ENCODE measurements around the gene THEMIS.
"Not testable (repeated sequence)": the region's sequence is repeated elsewhere in the genome, so short reads cannot be mapped to it uniquely, and the experiment has no call there.

THEMIS gene

GRCh38 chr6:127784468-127784867, 116.4 kb downstream of the THEMIS start:
- no CpG with 5 or more reads among the region's 1 CpG for WGBS (ENCODE audit: extremely low coverage, insufficient coverage, low lambda C conversion rate)
- H3K4me2 ChIP-seq (ENCODE audit: low read length) = no peak overlapping the region
- no peak overlapping the region for H3K9ac ChIP-seq (ENCODE audit: low read length)
- H3K18ac ChIP-seq (ENCODE audit: low read length) = no peak overlapping the region
- no peaks in the 10 kb centered on the region for H3K79me2 ChIP-seq (ENCODE audit: control insufficient read depth, insufficient read depth, low read length)
- H3K27ac ChIP-seq (ENCODE audit: low read depth, low read length) = no peak overlapping the region
- no peak overlapping the region for H4K5ac ChIP-seq (ENCODE audit: low read length)
- H2BK5ac ChIP-seq (ENCODE audit: low read length) = no peak overlapping the region
- no peaks in the 10 kb centered on the region for H3K27me3 ChIP-seq (ENCODE audit: insufficient read depth, low read length, poor library complexity)
- H3K4me1 ChIP-seq (ENCODE audit: control insufficient read depth, low read depth, low read length) = no peaks in the 10 kb centered on the region
- no peak overlapping the region for H2BK15ac ChIP-seq (replicated peaks; ENCODE audit: low read depth)
- no peak overlapping the region for H2BK120ac ChIP-seq (ENCODE audit: low read depth, low read length)
- H3K36me3 ChIP-seq (ENCODE audit: control insufficient read depth, insufficient read depth, low read length) = no peaks in the 10 kb centered on the region
- H4K8ac ChIP-seq (ENCODE audit: low read depth, low read length) = no peak overlapping the region
- no peak overlapping the region for H3K56ac ChIP-seq (ENCODE audit: low read length)
- H2AK5ac ChIP-seq (ENCODE audit: low read length) = no peak overlapping the region
- DNase-seq = no peak
- H3K4me3 ChIP-seq (ENCODE audit: low read length) = no peak overlapping the region
- no peak overlapping the region for H3K23ac ChIP-seq (ENCODE audit: low read length)
- no peaks in the 10 kb centered on the region for H3K79me1 ChIP-seq (ENCODE audit: low read length)
- H3K4ac ChIP-seq (ENCODE audit: low read depth, low read length) = no peak overlapping the region

GRCh38 chr6:127781636-127782272, 119.1 kb downstream of the THEMIS start:
- H4K8ac ChIP-seq (ENCODE audit: low read depth, low read length); H2AK5ac ChIP-seq (ENCODE audit: low read length); H3K4me1 ChIP-seq (ENCODE audit: control insufficient read depth, low read depth, low read length); H3K4me3 ChIP-seq (ENCODE audit: low read length); H3K27ac ChIP-seq (ENCODE audit: low read depth, low read length); H3K36me3 ChIP-seq (ENCODE audit: control insufficient read depth, insufficient read depth, low read length); DNase-seq; H3K18ac ChIP-seq (ENCODE audit: low read length); H3K9ac ChIP-seq (ENCODE audit: low read length); H3K23ac ChIP-seq (ENCODE audit: low read length); H2BK15ac ChIP-seq (replicated peaks; ENCODE audit: low read depth); H2BK120ac ChIP-seq (ENCODE audit: low read depth, low read length); H3K79me2 ChIP-seq (ENCODE audit: control insufficient read depth, insufficient read depth, low read length); H3K27me3 ChIP-seq (ENCODE audit: insufficient read depth, low read length, poor library complexity); H3K4ac ChIP-seq (ENCODE audit: low read depth, low read length); H3K79me1 ChIP-seq (ENCODE audit: low read length); H2BK5ac ChIP-seq (ENCODE audit: low read length); H3K56ac ChIP-seq (ENCODE audit: low read length); H3K4me2 ChIP-seq (ENCODE audit: low read length); H4K5ac ChIP-seq (ENCODE audit: low read length): not testable (repeated sequence)
- WGBS (ENCODE audit: extremely low coverage, insufficient coverage, low lambda C conversion rate) = no CpG with 5 or more reads among the region's 4 CpGs

GRCh38 chr6:127776320-127776719, 124.5 kb downstream of the THEMIS start:
- H3K9ac ChIP-seq (ENCODE audit: low read length) = no peak overlapping the region
- H3K79me1 ChIP-seq (ENCODE audit: low read length) = no peaks in the 10 kb centered on the region
- H3K79me2 ChIP-seq (ENCODE audit: control insufficient read depth, insufficient read depth, low read length) = no peaks in the 10 kb centered on the region
- H3K27ac ChIP-seq (ENCODE audit: low read depth, low read length) = no peak overlapping the region
- no peaks in the 10 kb centered on the region for H3K4me1 ChIP-seq (ENCODE audit: control insufficient read depth, low read depth, low read length)
- no peak overlapping the region for H3K4me2 ChIP-seq (ENCODE audit: low read length)
- no peaks in the 10 kb centered on the region for H3K27me3 ChIP-seq (ENCODE audit: insufficient read depth, low read length, poor library complexity)
- H3K4me3 ChIP-seq (ENCODE audit: low read length) = no peak overlapping the region
- peak overlapping the region; percentile 16 for H3K4ac ChIP-seq (ENCODE audit: low read depth, low read length)
- no peak overlapping the region for H3K56ac ChIP-seq (ENCODE audit: low read length)
- H3K18ac ChIP-seq (ENCODE audit: low read length) = no peak overlapping the region
- H2AK5ac ChIP-seq (ENCODE audit: low read length) = no peak overlapping the region
- no peak overlapping the region for H4K8ac ChIP-seq (ENCODE audit: low read depth, low read length)
- no peak overlapping the region for H3K23ac ChIP-seq (ENCODE audit: low read length)
- H2BK120ac ChIP-seq (ENCODE audit: low read depth, low read length) = no peak overlapping the region
- H2BK5ac ChIP-seq (ENCODE audit: low read length) = no peak overlapping the region
- H4K5ac ChIP-seq (ENCODE audit: low read length) = no peak overlapping the region
- DNase-seq = no peak
- no peaks in the 10 kb centered on the region for H3K36me3 ChIP-seq (ENCODE audit: control insufficient read depth, insufficient read depth, low read length)
- no peak overlapping the region for H2BK15ac ChIP-seq (replicated peaks; ENCODE audit: low read depth)
- WGBS (ENCODE audit: extremely low coverage, insufficient coverage, low lambda C conversion rate) = no CpG with 5 or more reads among the region's 2 CpGs

GRCh38 chr6:127775371-127775770, 125.5 kb downstream of the THEMIS start:
- Histone ChIP-seq H3K9ac (ENCODE audit: low read length) (no peak overlapping the region), H3K23ac (ENCODE audit: low read length) (no peak overlapping the region), H3K4me1 (ENCODE audit: control insufficient read depth, low read depth, low read length) (no peaks in the 10 kb centered on the region), H2BK5ac (ENCODE audit: low read length) (no peak overlapping the region), H3K56ac (ENCODE audit: low read length) (no peak overlapping the region), H3K27me3 (ENCODE audit: insufficient read depth, low read length, poor library complexity) (no peaks in the 10 kb centered on the region), H4K5ac (ENCODE audit: low read length) (no peak overlapping the region), H3K18ac (ENCODE audit: low read length) (no peak overlapping the region), H4K8ac (ENCODE audit: low read depth, low read length) (no peak overlapping the region), H3K79me1 (ENCODE audit: low read length) (no peaks in the 10 kb centered on the region), H3K79me2 (ENCODE audit: control insufficient read depth, insufficient read depth, low read length) (no peaks in the 10 kb centered on the region), H3K36me3 (ENCODE audit: control insufficient read depth, insufficient read depth, low read length) (no peaks in the 10 kb centered on the region), H2BK120ac (ENCODE audit: low read depth, low read length) (no peak overlapping the region), H2BK15ac (replicated peaks; ENCODE audit: low read depth) (no peak overlapping the region), H3K4ac (ENCODE audit: low read depth, low read length) (no peak overlapping the region), H3K4me2 (ENCODE audit: low read length) (no peak overlapping the region), H3K4me3 (ENCODE audit: low read length) (no peak overlapping the region), H3K27ac (ENCODE audit: low read depth, low read length) (no peak overlapping the region), H2AK5ac (ENCODE audit: low read length) (no peak overlapping the region)
- no CpG with 5 or more reads among the region's 1 CpG for WGBS (ENCODE audit: extremely low coverage, insufficient coverage, low lambda C conversion rate)
- DNase-seq = no peak

- Histone ChIP-seq H3K4me1 (ENCODE audit: control insufficient read depth, low read depth, low read length) (no peaks in the 10 kb centered on the region), H3K4me3 (ENCODE audit: low read length) (no peak overlapping the region), H3K4me2 (ENCODE audit: low read length) (no peak overlapping the region), H3K23ac (ENCODE audit: low read length) (no peak overlapping the region), H3K36me3 (ENCODE audit: control insufficient read depth, insufficient read depth, low read length) (no peaks in the 10 kb centered on the region), H3K27ac (ENCODE audit: low read depth, low read length) (no peak overlapping the region), H3K18ac (ENCODE audit: low read length) (no peak overlapping the region), H3K79me1 (ENCODE audit: low read length) (no peaks in the 10 kb centered on the region), H3K79me2 (ENCODE audit: control insufficient read depth, insufficient read depth, low read length) (no peaks in the 10 kb centered on the region), H2BK120ac (ENCODE audit: low read depth, low read length) (no peak overlapping the region), H2AK5ac (ENCODE audit: low read length) (no peak overlapping the region), H3K27me3 (ENCODE audit: insufficient read depth, low read length, poor library complexity) (no peaks in the 10 kb centered on the region), H3K9ac (ENCODE audit: low read length) (no peak overlapping the region), H3K56ac (ENCODE audit: low read length) (no peak overlapping the region), H3K4ac (ENCODE audit: low read depth, low read length) (no peak overlapping the region), H2BK15ac (replicated peaks; ENCODE audit: low read depth) (no peak overlapping the region), H2BK5ac (ENCODE audit: low read length) (no peak overlapping the region), H4K8ac (ENCODE audit: low read depth, low read length) (no peak overlapping the region), H4K5ac (ENCODE audit: low read length) (no peak overlapping the region)
- no CpG with 5 or more reads among the region's 4 CpGs for WGBS (ENCODE audit: extremely low coverage, insufficient coverage, low lambda C conversion rate)
- DNase-seq = no peak
Observed at GRCh38 chr6:127768745-127769144, 132.1 kb downstream of the THEMIS start.

DNA sequence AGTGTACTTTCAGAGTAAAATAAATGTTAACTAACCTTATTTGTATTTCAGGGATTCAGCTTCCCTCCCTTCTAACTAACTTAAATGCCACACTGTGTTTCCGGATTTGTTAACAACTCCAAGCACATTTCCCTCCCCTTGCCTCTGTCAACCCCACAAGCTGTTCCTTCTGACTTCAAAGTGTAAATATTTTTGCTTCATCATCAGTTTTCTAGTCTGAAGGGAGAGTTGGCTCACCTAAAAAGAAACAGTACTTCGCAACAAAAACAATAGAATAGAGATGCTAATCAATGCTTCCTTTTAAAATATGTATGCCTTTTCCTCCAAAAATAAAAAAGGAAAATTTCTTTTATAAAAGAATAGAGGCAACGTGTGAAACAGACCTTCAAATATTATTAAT, 132.6 kb downstream of the THEMIS start:
- no peak overlapping the region for H3K4me2 ChIP-seq (ENCODE audit: low read length)

More for the DNA sequence above, 132.6 kb downstream of the THEMIS start:
- Histone ChIP-seq H2BK15ac (replicated peaks; ENCODE audit: low read depth) (no peak overlapping the region), H4K5ac (ENCODE audit: low read length) (no peak overlapping the region), H3K4ac (ENCODE audit: low read depth, low read length) (no peak overlapping the region), H2AK5ac (ENCODE audit: low read length) (no peak overlapping the region), H3K4me3 (ENCODE audit: low read length) (no peak overlapping the region), H3K23ac (ENCODE audit: low read length) (no peak overlapping the region), H3K18ac (ENCODE audit: low read length) (no peak overlapping the region), H3K56ac (ENCODE audit: low read length) (no peak overlapping the region), H3K36me3 (ENCODE audit: control insufficient read depth, insufficient read depth, low read length) (no peaks in the 10 kb centered on the region), H2BK5ac (ENCODE audit: low read length) (no peak overlapping the region), H2BK120ac (ENCODE audit: low read depth, low read length) (no peak overlapping the region), H3K4me1 (ENCODE audit: control insufficient read depth, low read depth, low read length) (no peaks in the 10 kb centered on the region), H3K79me2 (ENCODE audit: control insufficient read depth, insufficient read depth, low read length) (no peaks in the 10 kb centered on the region), H3K79me1 (ENCODE audit: low read length) (no peaks in the 10 kb centered on the region), H3K9ac (ENCODE audit: low read length) (no peak overlapping the region), H4K8ac (ENCODE audit: low read depth, low read length) (no peak overlapping the region), H3K27me3 (ENCODE audit: insufficient read depth, low read length, poor library complexity) (no peaks in the 10 kb centered on the region), H3K27ac (ENCODE audit: low read depth, low read length) (no peak overlapping the region)
- no peak for DNase-seq
- no CpG with 5 or more reads among the region's 3 CpGs for WGBS (ENCODE audit: extremely low coverage, insufficient coverage, low lambda C conversion rate)

Data from mesendoderm (in vitro differentiated cells).